Coronary artery (tissue), 2 donors: ENCODE measurements around the gene ST8SIA2.

Source experiments
- DNase-seq: peaks from one replicate; pipeline ENCODE4 v3.0.0-alpha.2; 2017; ENCODE audit warnings: low spot score
- H3K27ac ChIP-seq, 2 donors: fragments of 200-600 bp; sonication (generic); one replicate each; pipeline ENCODE4 v1.5.1; 2016 to 2019
- H3K4me3 ChIP-seq: fragments of 200-600 bp; sonication (generic); 2 replicates; pipeline ENCODE4 v1.5.1; 2016; ENCODE audit warnings: mild to moderate bottlenecking, moderate library complexity
- TF ChIP-seq, protein P1 (sequence below): fragments of 200-600 bp; sonication (generic); IDR thresholded peaks from one replicate; pipeline ENCODE4 v1.5.1; 2019; ENCODE audit warnings: antibody characterized with exemption

ST8SIA2 gene

DNA sequence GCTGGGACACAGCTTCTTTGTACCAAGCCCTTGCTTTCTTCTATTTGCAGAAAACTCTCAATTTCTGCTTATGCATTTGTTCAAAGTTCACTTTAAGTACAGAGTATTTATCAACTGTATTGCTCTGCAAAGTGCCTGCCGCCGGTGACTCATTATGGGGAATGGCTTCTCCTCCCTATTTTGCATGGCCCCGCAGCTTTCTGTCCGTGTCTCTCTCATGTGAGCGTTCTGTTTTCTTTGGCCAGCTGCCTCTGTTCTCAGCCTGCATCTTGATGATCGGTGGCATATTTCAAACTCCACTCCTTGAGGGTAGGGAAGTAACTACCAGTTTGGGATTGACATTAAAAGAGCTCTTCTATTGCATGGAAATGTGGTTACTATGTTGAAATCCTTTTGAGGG, 28.6 kb upstream of the ST8SIA2 start:
- Histone ChIP-seq H3K27ac (no peak overlapping the region), H3K4me3 (no peak overlapping the region)
- TF ChIP-seq, protein P1, sequence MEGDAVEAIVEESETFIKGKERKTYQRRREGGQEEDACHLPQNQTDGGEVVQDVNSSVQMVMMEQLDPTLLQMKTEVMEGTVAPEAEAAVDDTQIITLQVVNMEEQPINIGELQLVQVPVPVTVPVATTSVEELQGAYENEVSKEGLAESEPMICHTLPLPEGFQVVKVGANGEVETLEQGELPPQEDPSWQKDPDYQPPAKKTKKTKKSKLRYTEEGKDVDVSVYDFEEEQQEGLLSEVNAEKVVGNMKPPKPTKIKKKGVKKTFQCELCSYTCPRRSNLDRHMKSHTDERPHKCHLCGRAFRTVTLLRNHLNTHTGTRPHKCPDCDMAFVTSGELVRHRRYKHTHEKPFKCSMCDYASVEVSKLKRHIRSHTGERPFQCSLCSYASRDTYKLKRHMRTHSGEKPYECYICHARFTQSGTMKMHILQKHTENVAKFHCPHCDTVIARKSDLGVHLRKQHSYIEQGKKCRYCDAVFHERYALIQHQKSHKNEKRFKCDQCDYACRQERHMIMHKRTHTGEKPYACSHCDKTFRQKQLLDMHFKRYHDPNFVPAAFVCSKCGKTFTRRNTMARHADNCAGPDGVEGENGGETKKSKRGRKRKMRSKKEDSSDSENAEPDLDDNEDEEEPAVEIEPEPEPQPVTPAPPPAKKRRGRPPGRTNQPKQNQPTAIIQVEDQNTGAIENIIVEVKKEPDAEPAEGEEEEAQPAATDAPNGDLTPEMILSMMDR: no peak
- no peak for DNase-seq

DNA sequence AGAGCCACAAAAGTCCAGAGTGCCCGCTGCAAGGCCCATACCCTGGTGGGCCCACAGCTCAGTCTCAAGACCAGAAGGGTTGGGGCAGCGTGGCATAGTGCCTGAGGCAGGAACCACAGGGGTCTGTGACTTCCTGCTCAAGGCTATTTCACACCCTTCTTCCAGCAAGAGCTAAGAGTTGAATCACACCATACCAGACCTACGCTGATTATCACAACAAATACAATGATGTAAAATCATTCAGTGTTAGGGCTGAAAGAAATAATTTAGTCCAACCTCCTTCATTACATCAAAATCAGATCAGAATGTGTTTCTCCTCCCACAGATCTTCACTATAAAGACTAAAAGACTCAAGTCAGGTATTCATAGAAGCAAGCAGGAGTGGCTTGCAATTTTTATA, 27.8 kb upstream of the ST8SIA2 start:
- TF ChIP-seq, protein P1: no peak
- no peak for DNase-seq
- no peak overlapping the region for H3K4me3 ChIP-seq
- H3K27ac ChIP-seq: no peak overlapping the region

DNA sequence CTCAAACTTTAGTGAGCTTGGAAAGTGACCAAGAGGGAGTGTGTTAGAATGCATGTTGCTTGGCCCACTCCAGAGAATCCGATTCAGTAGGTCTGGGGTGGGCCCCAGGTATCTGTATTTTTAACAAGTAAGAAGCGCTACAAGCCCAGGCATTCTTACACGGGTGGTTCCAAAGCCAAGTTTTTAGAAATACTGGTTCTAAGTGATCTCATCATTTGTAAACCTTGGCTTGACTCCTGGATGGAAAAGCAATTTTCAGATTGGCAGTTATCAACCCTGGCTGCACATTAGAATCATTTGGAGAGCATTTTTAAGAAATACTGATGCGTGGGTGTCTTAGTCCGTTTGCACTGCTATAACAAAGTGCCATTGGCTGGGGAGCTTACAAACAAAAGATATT, 27.3 kb upstream of the ST8SIA2 start:
- TF ChIP-seq, protein P1: no peak
- Histone ChIP-seq H3K27ac (no peak overlapping the region), H3K4me3 (no peak overlapping the region)
- no peak for DNase-seq

DNA sequence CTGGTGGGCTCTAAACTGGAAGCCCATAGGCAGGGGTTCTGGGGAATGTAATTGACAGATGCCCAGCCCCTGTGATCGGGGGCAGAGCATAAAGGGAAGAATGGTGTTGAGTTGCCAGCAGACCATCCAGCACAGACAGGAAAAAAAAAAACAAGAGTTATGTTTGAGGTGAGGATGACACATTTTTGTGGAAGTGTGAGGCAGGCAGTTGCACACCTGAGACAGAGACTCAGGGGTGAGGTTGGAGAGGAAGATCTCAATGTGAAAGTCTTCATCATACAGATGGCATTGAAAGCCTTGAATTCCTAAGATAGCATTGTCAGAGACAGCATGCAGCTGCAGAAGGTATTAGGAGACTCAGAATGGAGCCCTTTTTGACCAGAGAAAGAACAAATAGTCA, 18.6 kb upstream of the ST8SIA2 start:
- Histone ChIP-seq H3K4me3 (no peak overlapping the region), H3K27ac (no peak overlapping the region)
- TF ChIP-seq, protein P1: no peak
- no peak for DNase-seq

DNA sequence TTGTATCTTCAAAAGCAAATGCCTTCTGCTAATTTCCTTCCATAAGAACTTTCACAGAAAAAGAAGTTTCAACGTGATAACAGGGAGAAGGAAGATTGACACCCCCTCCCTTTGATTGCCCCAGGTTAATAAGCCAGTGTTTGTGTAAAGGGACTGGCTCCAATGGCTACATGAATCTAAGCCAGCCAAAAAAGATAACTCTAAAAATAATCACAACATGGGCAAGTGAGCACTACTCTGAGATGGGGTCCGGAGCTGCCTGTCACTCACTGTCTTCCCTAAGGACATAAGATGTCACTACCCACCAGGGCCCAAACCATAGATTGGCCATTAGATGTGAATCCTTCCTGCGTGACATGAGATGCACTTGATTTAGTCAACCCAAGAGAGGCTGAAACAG, 17.6 kb upstream of the ST8SIA2 start:
- TF ChIP-seq, protein P1: no peak
- DNase-seq: no peak
- Histone ChIP-seq H3K27ac (no peak overlapping the region), H3K4me3 (no peak overlapping the region)

DNA sequence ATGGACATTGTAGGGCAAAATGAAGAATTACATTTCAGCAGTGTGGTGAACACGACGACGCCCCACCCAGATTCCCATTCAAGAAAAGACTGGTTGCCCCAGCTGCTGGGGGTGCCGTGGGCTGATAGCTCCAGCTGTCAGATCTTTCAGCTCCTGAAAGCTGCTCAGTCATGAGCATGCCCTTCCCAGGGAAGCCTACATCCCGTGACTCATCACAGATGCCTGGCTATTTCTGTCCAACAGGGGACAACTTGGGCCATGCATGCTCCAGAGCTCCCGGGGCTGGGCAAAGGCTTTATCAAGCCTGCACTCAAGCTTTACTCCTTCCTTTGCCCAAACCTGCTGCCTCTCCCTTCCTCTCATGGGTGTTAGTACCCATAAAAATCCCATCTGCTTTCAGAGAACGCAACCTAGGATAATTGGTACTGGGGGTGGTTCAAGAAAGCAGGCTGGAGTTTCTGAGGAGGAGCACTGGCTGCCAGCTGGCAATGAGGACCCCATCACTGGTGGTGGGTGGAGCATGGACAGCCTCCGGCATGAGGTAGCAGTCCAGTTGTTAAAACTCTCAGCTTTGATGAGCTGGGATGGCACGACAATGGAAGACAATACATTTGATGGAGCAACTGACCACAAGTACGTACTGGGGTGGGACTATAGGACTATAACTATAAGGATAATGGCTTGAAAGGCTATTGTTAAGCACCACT, 16.4 kb upstream of the ST8SIA2 start:
- TF ChIP-seq, protein P1: no peak
- H3K27ac ChIP-seq: no peak overlapping the region
- DNase-seq: no peak

DNA sequence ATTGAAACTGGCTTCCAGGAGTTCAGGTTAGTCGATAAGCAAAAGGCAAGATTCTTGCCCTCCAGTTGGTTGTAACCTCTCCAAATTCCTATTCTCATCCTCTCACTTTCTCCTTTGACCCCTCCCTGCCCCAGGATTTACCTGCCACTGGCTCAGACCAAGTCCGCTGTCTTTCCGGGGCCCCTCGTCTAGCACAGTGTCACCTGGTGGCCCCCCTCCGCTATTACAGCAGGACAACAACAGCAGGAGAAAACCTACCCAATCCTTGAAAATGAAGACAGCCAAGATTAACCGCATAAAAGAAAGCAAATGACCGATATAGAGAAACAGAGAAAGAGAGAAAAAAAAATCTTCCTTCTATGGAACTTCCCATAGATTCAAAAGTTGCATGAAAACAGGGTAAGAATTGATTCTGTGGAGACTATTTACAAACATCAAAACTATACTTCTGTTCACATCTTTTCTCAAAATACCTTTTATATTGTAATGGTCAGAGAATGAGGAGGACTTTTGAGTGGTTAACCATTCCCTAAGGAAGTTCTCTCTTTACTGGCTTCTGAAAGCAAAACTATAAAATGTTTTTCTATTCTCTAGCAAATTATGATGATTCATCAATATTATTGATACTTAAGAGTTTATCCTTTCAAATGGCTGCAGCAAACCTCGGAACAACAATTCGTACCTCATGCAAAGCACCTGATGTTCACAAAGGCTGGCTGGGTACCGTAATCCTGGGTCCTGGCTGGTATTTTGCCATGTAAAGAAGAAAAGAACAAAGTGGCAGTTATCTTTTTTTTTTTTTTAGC, 10.0 kb upstream of the ST8SIA2 start:
- Histone ChIP-seq H3K4me3 (no peak overlapping the region), H3K27ac (no peak overlapping the region)
- TF ChIP-seq, protein P1: no peak
- no peak for DNase-seq

More for the DNA sequence above, 16.4 kb upstream of the ST8SIA2 start:
- no peak overlapping the region for H3K4me3 ChIP-seq
